Measurements from ENCODE around the gene ANKRD34A. TPM values are rescaled to one million over a fixed set of nuclear protein-coding genes. Genes with fewer than 3 reads are reported as not detected.

Gene ANKRD34A
- total and polyA plus RNA-seq, 4 donors, result 0.06 to 1.0 (median 0.46) TPM

DNA sequence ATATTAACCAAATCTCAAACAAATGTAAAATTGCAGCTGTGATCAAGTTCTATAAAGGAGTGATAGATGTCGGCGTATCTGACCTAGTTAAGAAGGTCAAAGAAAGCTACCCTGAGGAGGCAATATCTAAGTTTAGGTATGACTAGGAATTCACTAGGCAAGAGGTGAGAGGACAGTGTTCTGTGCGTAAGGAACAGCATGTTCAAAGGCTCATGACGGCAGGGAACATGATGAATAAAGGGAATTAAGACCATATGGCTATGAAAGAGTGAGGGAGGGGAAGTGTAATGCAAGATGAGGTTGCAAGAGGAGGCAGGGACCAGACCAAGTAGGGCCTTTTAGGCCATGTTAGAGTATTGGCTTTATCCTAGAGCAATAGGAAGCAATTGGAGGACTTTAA is 15.2 kb downstream of the ANKRD34A start:
- no peak overlapping the region for H3K27ac ChIP-seq (ENCODE audit: low read depth in 1 of 2, low read length in 1 of 2)

DNA sequence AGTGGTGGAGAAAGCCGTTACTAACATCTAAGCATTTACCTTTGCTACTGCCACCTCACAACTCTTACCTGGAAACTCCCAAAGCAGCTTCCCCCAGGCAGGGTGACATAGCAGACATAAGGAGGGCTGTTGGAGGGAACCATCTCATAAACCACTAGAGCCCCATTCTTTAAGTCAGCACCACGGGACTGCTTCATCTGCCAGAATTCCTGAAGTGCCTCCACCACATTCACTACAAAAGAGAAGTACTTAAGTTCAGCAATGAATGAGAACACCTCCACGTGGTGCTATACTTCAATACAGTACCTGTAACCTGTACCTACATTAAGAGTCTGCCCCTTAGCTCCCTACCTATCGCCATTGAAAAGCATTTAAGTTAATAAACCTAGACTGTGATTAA is 16.8 kb downstream of the ANKRD34A start:
- TF ChIP-seq, protein P1, sequence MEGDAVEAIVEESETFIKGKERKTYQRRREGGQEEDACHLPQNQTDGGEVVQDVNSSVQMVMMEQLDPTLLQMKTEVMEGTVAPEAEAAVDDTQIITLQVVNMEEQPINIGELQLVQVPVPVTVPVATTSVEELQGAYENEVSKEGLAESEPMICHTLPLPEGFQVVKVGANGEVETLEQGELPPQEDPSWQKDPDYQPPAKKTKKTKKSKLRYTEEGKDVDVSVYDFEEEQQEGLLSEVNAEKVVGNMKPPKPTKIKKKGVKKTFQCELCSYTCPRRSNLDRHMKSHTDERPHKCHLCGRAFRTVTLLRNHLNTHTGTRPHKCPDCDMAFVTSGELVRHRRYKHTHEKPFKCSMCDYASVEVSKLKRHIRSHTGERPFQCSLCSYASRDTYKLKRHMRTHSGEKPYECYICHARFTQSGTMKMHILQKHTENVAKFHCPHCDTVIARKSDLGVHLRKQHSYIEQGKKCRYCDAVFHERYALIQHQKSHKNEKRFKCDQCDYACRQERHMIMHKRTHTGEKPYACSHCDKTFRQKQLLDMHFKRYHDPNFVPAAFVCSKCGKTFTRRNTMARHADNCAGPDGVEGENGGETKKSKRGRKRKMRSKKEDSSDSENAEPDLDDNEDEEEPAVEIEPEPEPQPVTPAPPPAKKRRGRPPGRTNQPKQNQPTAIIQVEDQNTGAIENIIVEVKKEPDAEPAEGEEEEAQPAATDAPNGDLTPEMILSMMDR (IDR thresholded peaks at IDR 0.05; ENCODE audit: control extremely low read depth, extremely low read depth), result no peak
- no peak for ATAC-seq (ENCODE audit: insufficient read depth, low FRiP score)
- no peak overlapping the region for H3K4me3 ChIP-seq
- H3K9ac ChIP-seq (ENCODE audit: insufficient read depth in 1 of 2, low read length in 2 of 2), result no peak overlapping the region
- WGBS, 2 donors, result 77 to 87% methylated on average over 4 of the region's 4 CpGs
- peaks cover 0 to 3% (median 0%) of the 10 kb centered on the region in 5 donors for H3K4me1 ChIP-seq (ENCODE audit: control insufficient read depth in 5 of 5, insufficient read depth in 5 of 5, low read length in 5 of 5)
- H3K9me3 ChIP-seq (ENCODE audit: control insufficient read depth in 4 of 4, insufficient read depth in 3 of 4, low read length in 3 of 4), result no peaks in the 10 kb centered on the region
- peak overlapping the region in 1 of 2 donors; percentile 6 for H3K27ac ChIP-seq (ENCODE audit: low read depth in 1 of 2, low read length in 1 of 2)
- H3K36me3 ChIP-seq (ENCODE audit: control insufficient read depth in 4 of 4, insufficient read depth in 4 of 4, low read length in 4 of 4), result peaks cover 0 to 20% (median 13%) of the 10 kb centered on the region in 4 donors
- peak in 2 of 3 donors; percentile 16 to 54 for DNase-seq
- H3K27me3 ChIP-seq (ENCODE audit: control insufficient read depth in 3 of 3, insufficient read depth in 3 of 3, low read length in 2 of 3), result no peaks in the 10 kb centered on the region

More for the DNA sequence above, 15.2 kb downstream of the ANKRD34A start:
- no peak for DNase-seq
- H3K36me3 ChIP-seq (ENCODE audit: control insufficient read depth in 4 of 4, insufficient read depth in 4 of 4, low read length in 4 of 4), result peaks cover 0 to 16% (median 10%) of the 10 kb centered on the region in 4 donors
- H3K27me3 ChIP-seq (ENCODE audit: control insufficient read depth in 3 of 3, insufficient read depth in 3 of 3, low read length in 2 of 3), result no peaks in the 10 kb centered on the region
- 92 to 96% methylated on average over 4 of the region's 4 CpGs for WGBS, 2 donors
- no peak overlapping the region for H3K4me3 ChIP-seq
- no peak overlapping the region for H3K9ac ChIP-seq (ENCODE audit: insufficient read depth in 1 of 2, low read length in 2 of 2)
- peaks cover 0 to 4% (median 3%) of the 10 kb centered on the region in 5 donors for H3K4me1 ChIP-seq (ENCODE audit: control insufficient read depth in 5 of 5, insufficient read depth in 5 of 5, low read length in 5 of 5)
- no peaks in the 10 kb centered on the region for H3K9me3 ChIP-seq (ENCODE audit: control insufficient read depth in 4 of 4, insufficient read depth in 3 of 4, low read length in 3 of 4)
- TF ChIP-seq, protein P1 (IDR thresholded peaks at IDR 0.05; ENCODE audit: control extremely low read depth, extremely low read depth), result no peak
- no peak for ATAC-seq (ENCODE audit: insufficient read depth, low FRiP score)

DNA sequence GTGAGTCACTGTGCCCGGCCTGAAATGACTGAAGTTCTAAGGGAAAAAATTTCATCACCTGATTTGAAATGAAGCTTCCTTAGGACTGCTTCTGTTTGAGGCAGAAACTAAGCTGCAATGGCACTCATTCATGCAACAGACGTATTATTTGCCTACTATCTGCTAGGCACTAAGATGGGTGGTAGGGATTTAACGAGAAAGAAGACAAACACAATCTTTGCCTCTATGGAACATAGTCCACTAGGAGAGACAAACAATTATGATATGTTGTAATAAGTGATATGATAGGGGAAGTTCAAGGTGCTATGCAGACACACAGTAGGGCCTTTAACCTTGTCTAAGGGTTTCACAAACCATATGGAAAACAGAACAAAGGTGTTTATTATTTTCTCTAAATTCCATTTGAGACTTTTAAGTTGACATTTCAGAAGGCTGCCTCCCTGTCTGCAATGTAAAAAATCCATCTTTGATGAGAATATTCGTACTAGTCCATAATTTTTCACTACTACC is 17.8 kb downstream of the ANKRD34A start:
- WGBS, 2 donors, result 94 to 96% methylated on average over 4 of the region's 4 CpGs
- TF ChIP-seq, protein P1 (IDR thresholded peaks at IDR 0.05; ENCODE audit: control extremely low read depth, extremely low read depth), result no peak
- Histone ChIP-seq H3K4me1 (ENCODE audit: control insufficient read depth in 5 of 5, insufficient read depth in 5 of 5, low read length in 5 of 5) (peaks cover 0 to 3% (median 0%) of the 10 kb centered on the region in 5 donors), H3K36me3 (ENCODE audit: control insufficient read depth in 4 of 4, insufficient read depth in 4 of 4, low read length in 4 of 4) (peaks cover 0 to 17% (median 12%) of the 10 kb centered on the region in 4 donors), H3K27ac (ENCODE audit: low read depth in 1 of 2, low read length in 1 of 2) (no peak overlapping the region), H3K9ac (ENCODE audit: insufficient read depth in 1 of 2, low read length in 2 of 2) (no peak overlapping the region), H3K27me3 (ENCODE audit: control insufficient read depth in 3 of 3, insufficient read depth in 3 of 3, low read length in 2 of 3) (no peaks in the 10 kb centered on the region), H3K9me3 (ENCODE audit: control insufficient read depth in 4 of 4, insufficient read depth in 3 of 4, low read length in 3 of 4) (no peaks in the 10 kb centered on the region), H3K4me3 (no peak overlapping the region)
- ATAC-seq (ENCODE audit: insufficient read depth, low FRiP score) (no peak), DNase-seq (no peak)

DNA sequence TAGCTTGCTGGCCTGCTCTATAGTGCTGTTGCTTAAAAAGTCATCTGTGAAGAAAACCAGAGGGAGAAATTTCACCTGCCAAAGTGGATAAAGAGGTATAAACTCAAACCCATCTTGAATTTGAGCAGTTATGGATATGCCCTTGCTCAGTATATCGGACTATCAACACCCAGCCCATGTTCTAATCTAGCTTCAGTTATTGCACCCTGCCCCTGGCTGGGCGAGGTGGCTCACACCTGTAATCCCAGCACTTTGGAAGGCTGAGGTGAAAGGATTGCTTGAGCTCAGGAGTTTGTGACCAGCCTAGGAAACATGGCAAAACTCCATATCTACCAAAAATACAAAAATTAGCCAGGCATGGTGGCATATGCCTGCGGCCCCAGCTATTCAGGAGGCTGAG is 19.8 kb downstream of the ANKRD34A start:
- whole genome bisulfite sequencing, 2 donors, result 84 to 95% methylated on average over 3 of the region's 3 CpGs
- Histone ChIP-seq H3K4me1 (ENCODE audit: control insufficient read depth in 5 of 5, insufficient read depth in 5 of 5, low read length in 5 of 5) (peaks cover 0 to 3% (median 0%) of the 10 kb centered on the region in 5 donors), H3K27ac (ENCODE audit: low read depth in 1 of 2, low read length in 1 of 2) (no peak overlapping the region), H3K9ac (ENCODE audit: insufficient read depth in 1 of 2, low read length in 2 of 2) (no peak overlapping the region), H3K9me3 (ENCODE audit: control insufficient read depth in 4 of 4, insufficient read depth in 3 of 4, low read length in 3 of 4) (no peaks in the 10 kb centered on the region), H3K4me3 (no peak overlapping the region), H3K36me3 (ENCODE audit: control insufficient read depth in 4 of 4, insufficient read depth in 4 of 4, low read length in 4 of 4) (peaks cover 0 to 15% (median 9%) of the 10 kb centered on the region in 4 donors), H3K27me3 (ENCODE audit: control insufficient read depth in 3 of 3, insufficient read depth in 3 of 3, low read length in 2 of 3) (no peaks in the 10 kb centered on the region)
- DNase-seq (no peak), ATAC-seq (ENCODE audit: insufficient read depth, low FRiP score) (no peak)
- TF ChIP-seq, protein P1 (IDR thresholded peaks at IDR 0.05; ENCODE audit: control extremely low read depth, extremely low read depth), result no peak

Measured in lung (tissue), 12 donors.